ENCODE results near the gene CMA1.
"Not testable (repeated sequence)": the region's sequence is repeated elsewhere in the genome, so short reads cannot be mapped to it uniquely, and the experiment has no call there.

Gene CMA1

GRCh38 chr14:24504425-24504950 lies 3.6 kb downstream of the CMA1 start:
- Histone ChIP-seq H3K9me3 (ENCODE audit: control insufficient read depth in 1 of 2, low read length in 2 of 2) (peaks cover 0 to 3% of the 10 kb centered on the region in 2 donors), H3K36me3 (ENCODE audit: control insufficient read depth in 1 of 2, insufficient read depth in 2 of 2, low read length in 2 of 2) (peaks cover 0 to 4% of the 10 kb centered on the region in 2 donors), H3K4me1 (ENCODE audit: control insufficient read depth in 1 of 2, insufficient read depth in 2 of 2, low read length in 2 of 2) (no peaks in the 10 kb centered on the region), H3K27me3 (ENCODE audit: low read depth, low read length) (no peaks in the 10 kb centered on the region), H3K27ac (ENCODE audit: low read length) (no peak overlapping the region), H3K4me3 (ENCODE audit: low read depth in 1 of 2, low read length in 2 of 2) (no peak overlapping the region)

- not testable (repeated sequence) for H3K4me3 ChIP-seq (ENCODE audit: low read depth in 1 of 2, low read length in 2 of 2); H3K4me1 ChIP-seq (ENCODE audit: control insufficient read depth in 1 of 2, insufficient read depth in 2 of 2, low read length in 2 of 2); H3K36me3 ChIP-seq (ENCODE audit: control insufficient read depth in 1 of 2, insufficient read depth in 2 of 2, low read length in 2 of 2); H3K27me3 ChIP-seq (ENCODE audit: low read depth, low read length); H3K27ac ChIP-seq (ENCODE audit: low read length); H3K9me3 ChIP-seq (ENCODE audit: control insufficient read depth in 1 of 2, low read length in 2 of 2)
Observed at GRCh38 chr14:24491586-24492408, 16.3 kb downstream of the CMA1 start.

DNA sequence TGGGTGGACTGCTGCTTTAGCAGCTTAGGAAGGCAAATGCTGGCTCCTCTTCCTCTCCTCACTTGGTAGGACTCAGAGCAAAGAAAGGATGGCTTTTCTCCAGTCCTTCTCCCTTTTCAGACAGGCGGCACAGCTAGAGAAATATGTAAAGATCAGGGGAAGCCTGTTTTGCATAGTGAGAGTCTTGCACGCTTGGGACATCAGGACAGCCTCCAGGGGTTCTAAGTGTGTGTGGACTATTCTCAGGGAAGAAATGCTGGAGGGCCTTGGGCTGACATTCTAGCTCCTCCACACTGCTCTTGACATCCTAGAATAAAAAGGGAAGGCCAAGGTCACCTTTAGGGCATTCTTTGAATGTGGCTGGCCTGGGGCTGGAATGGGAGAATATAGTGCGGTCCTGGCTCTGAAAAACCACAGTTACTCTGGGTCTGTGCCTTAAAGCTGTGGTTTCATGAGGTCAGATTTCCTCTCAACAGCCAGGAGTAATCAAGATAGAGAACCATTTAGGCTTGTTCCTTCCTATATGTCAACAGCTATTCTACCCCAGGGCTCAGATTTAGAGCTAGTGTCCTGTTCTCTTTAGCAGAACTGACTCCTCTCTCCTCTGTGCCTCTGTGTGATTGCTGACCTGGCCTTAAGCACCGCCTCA lies 24.3 kb downstream of the CMA1 start:
- H3K27ac ChIP-seq (ENCODE audit: low read length): no peak overlapping the region
- no peaks in the 10 kb centered on the region for H3K4me1 ChIP-seq (ENCODE audit: control insufficient read depth in 1 of 2, insufficient read depth in 2 of 2, low read length in 2 of 2)
- no peaks in the 10 kb centered on the region for H3K27me3 ChIP-seq (ENCODE audit: low read depth, low read length)
- no peaks in the 10 kb centered on the region for H3K36me3 ChIP-seq (ENCODE audit: control insufficient read depth in 1 of 2, insufficient read depth in 2 of 2, low read length in 2 of 2)
- no peak overlapping the region for H3K4me3 ChIP-seq (ENCODE audit: low read depth in 1 of 2, low read length in 2 of 2)
- no peaks in the 10 kb centered on the region for H3K9me3 ChIP-seq (ENCODE audit: control insufficient read depth in 1 of 2, low read length in 2 of 2)

DNA sequence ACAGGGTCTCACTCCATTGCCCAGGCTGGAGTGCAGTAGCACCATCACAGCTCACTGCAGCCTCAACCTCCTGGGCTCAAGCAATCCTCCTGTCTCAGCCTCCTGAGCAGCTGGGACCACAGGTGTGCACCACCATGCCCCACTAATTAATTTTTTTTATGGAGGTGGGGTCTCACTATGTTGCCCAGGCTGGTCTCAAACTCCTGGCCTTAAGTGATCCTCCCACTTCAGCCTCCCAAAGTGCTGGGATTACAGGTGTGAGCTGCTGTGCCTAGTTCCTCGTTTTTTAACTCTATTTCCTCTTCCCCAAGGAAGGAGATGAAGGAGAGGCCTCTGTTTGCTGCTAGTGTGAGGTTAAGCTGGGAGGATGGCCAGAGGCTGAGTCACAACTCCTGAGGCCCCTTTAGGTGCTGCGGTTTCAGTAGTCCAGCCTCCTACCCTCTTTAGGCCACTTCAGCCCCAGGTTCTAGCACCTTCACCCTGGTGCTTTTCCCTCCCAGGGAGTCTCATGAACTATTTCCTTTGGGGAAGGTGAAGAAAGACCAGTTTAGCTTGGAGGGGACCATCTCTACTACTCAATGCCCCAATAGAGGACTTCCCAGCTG lies 25.3 kb downstream of the CMA1 start:
- not testable (repeated sequence) for H3K36me3 ChIP-seq (ENCODE audit: control insufficient read depth in 1 of 2, insufficient read depth in 2 of 2, low read length in 2 of 2); H3K9me3 ChIP-seq (ENCODE audit: control insufficient read depth in 1 of 2, low read length in 2 of 2); H3K4me3 ChIP-seq (ENCODE audit: low read depth in 1 of 2, low read length in 2 of 2); H3K4me1 ChIP-seq (ENCODE audit: control insufficient read depth in 1 of 2, insufficient read depth in 2 of 2, low read length in 2 of 2); H3K27me3 ChIP-seq (ENCODE audit: low read depth, low read length); H3K27ac ChIP-seq (ENCODE audit: low read length)

DNA sequence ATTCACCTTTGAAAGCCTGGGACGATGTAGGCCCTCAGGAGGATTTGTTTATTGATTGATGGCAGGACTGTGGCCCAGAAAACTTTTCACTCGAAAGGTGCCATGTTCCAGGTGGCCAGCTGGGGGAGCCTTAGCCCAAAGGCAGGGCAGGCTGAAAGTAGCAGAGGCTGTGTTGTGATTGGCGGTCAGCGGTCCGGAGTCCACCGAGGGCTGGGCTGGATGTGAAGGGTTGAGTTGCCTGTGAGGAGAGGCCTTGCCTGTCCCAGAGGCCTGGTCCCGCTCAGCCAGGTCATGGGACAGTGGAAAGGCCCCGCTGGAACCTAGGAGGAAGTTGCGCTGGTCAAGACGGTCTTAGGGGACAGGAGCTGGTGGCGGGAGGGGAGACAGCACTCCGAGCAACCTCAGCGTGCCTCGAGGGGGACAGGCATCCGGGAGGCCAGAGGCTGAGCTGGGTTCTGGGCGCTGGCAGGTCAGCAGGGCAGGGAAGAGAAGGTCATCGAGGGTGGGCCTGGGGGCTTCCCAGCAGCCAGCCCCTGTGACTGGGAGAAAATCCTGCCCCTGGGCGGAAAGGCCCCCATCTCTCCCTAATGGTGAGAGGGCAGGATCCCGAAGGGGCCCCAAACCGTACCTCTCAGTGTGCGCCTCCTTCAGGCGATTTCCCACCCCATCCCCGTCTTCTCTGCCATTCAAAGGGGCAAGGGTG lies 26.3 kb downstream of the CMA1 start:
- Histone ChIP-seq H3K4me1 (ENCODE audit: control insufficient read depth in 1 of 2, insufficient read depth in 2 of 2, low read length in 2 of 2) (no peaks in the 10 kb centered on the region), H3K36me3 (ENCODE audit: control insufficient read depth in 1 of 2, insufficient read depth in 2 of 2, low read length in 2 of 2) (no peaks in the 10 kb centered on the region), H3K27ac (ENCODE audit: low read length) (no peak overlapping the region), H3K9me3 (ENCODE audit: control insufficient read depth in 1 of 2, low read length in 2 of 2) (no peaks in the 10 kb centered on the region), H3K4me3 (ENCODE audit: low read depth in 1 of 2, low read length in 2 of 2) (no peak overlapping the region), H3K27me3 (ENCODE audit: low read depth, low read length) (no peaks in the 10 kb centered on the region)

DNA sequence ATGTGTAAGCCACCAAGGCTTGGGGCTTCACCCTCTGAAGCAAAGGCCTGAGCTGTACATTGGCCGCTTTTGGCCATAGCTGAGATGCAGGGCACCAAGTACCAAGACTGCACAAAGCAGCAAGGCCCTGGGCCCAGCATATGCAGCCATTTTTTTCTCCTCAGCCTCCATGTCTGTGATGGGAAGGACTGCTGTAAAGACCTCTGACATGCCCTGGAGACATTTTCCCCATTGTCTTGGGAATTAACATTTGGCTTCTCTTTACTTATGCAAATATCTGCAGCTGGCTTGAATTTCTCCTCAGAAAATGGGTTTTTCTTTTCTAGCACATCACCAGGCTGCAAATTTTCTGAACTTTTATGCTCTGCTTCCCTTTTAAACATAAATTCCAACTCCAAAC lies 28.1 kb downstream of the CMA1 start:
- H3K4me1 ChIP-seq (ENCODE audit: control insufficient read depth in 1 of 2, insufficient read depth in 2 of 2, low read length in 2 of 2); H3K27ac ChIP-seq (ENCODE audit: low read length); H3K27me3 ChIP-seq (ENCODE audit: low read depth, low read length); H3K9me3 ChIP-seq (ENCODE audit: control insufficient read depth in 1 of 2, low read length in 2 of 2); H3K36me3 ChIP-seq (ENCODE audit: control insufficient read depth in 1 of 2, insufficient read depth in 2 of 2, low read length in 2 of 2); H3K4me3 ChIP-seq (ENCODE audit: low read depth in 1 of 2, low read length in 2 of 2): not testable (repeated sequence)

DNA sequence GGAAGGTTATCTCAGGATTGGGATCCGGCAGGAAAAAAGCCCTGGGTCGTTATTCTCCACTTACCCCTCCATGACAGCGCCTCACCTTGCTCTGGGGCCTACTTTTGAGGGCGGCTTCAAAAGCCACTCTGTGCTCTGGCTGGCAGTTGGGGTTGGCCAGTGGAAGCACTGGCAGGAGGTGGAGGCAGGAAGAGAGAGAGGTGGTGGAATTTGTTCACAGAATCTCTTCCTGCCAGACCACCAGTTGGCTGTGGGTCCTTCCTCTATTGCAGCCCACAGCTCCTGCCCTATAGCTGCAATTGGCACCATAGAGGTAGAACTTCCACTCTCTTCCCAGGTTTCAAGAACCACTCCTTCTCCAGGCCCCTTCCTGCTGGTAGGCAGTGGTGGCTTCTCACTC lies 32.8 kb downstream of the CMA1 start:
- Histone ChIP-seq H3K36me3 (ENCODE audit: control insufficient read depth in 1 of 2, insufficient read depth in 2 of 2, low read length in 2 of 2) (no peaks in the 10 kb centered on the region), H3K27ac (ENCODE audit: low read length) (no peak overlapping the region), H3K27me3 (ENCODE audit: low read depth, low read length) (no peaks in the 10 kb centered on the region), H3K4me1 (ENCODE audit: control insufficient read depth in 1 of 2, insufficient read depth in 2 of 2, low read length in 2 of 2) (no peaks in the 10 kb centered on the region), H3K9me3 (ENCODE audit: control insufficient read depth in 1 of 2, low read length in 2 of 2) (no peaks in the 10 kb centered on the region), H3K4me3 (ENCODE audit: low read depth in 1 of 2, low read length in 2 of 2) (no peak overlapping the region)

GRCh38 chr14:24473211-24473610 lies 34.9 kb downstream of the CMA1 start:
- no peaks in the 10 kb centered on the region for H3K36me3 ChIP-seq (ENCODE audit: control insufficient read depth in 1 of 2, insufficient read depth in 2 of 2, low read length in 2 of 2)
- H3K4me1 ChIP-seq (ENCODE audit: control insufficient read depth in 1 of 2, insufficient read depth in 2 of 2, low read length in 2 of 2): no peaks in the 10 kb centered on the region
- H3K9me3 ChIP-seq (ENCODE audit: control insufficient read depth in 1 of 2, low read length in 2 of 2): no peaks in the 10 kb centered on the region
- H3K27me3 ChIP-seq (ENCODE audit: low read depth, low read length): no peaks in the 10 kb centered on the region
- H3K27ac ChIP-seq (ENCODE audit: low read length): no peak overlapping the region
- H3K4me3 ChIP-seq (ENCODE audit: low read depth in 1 of 2, low read length in 2 of 2): no peak overlapping the region

DNA sequence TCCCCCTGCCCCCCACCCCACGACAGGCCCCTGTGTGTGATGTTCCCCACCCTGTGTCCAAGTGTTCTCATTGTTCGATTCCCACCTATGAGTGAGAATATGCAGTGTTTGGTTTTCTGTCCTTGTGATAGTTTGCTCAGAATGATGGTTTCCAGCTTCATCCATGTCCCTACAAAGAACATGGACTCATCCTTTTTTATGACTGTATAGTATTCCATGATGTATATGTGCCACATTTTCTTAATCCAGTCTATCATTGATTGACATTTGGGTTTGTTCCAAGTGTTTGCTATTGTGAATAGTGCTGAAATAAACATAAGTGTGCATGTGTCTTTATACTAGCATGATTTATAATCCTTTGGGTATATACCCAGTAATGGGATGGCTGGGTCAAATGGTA lies 37.6 kb downstream of the CMA1 start:
- H3K4me3 ChIP-seq (ENCODE audit: low read depth in 1 of 2, low read length in 2 of 2); H3K27me3 ChIP-seq (ENCODE audit: low read depth, low read length); H3K36me3 ChIP-seq (ENCODE audit: control insufficient read depth in 1 of 2, insufficient read depth in 2 of 2, low read length in 2 of 2); H3K9me3 ChIP-seq (ENCODE audit: control insufficient read depth in 1 of 2, low read length in 2 of 2); H3K27ac ChIP-seq (ENCODE audit: low read length); H3K4me1 ChIP-seq (ENCODE audit: control insufficient read depth in 1 of 2, insufficient read depth in 2 of 2, low read length in 2 of 2): not testable (repeated sequence)

DNA sequence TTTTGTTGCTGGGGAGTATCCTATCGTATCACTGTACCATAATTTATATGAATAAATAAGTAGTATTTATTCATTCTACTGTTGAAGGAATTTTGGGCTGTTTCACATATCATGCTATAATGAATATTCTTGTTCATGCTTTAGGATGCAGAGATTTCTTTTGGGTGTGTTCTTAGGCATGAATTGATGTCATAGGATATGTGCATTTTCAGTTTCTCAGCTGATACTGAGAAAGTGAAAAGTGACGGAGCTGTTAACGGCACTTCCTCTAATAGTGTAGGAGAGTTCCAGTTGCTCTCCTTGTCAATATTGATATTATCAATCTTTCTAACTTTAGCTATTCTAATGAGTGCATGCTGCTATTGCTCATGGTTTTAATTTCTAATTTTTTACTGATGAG lies 42.3 kb downstream of the CMA1 start:
- no peak overlapping the region for H3K27ac ChIP-seq (ENCODE audit: low read length)
- H3K36me3 ChIP-seq (ENCODE audit: control insufficient read depth in 1 of 2, insufficient read depth in 2 of 2, low read length in 2 of 2): no peaks in the 10 kb centered on the region
- H3K27me3 ChIP-seq (ENCODE audit: low read depth, low read length): no peaks in the 10 kb centered on the region
- H3K4me3 ChIP-seq (ENCODE audit: low read depth in 1 of 2, low read length in 2 of 2): no peak overlapping the region
- H3K9me3 ChIP-seq (ENCODE audit: control insufficient read depth in 1 of 2, low read length in 2 of 2): no peaks in the 10 kb centered on the region
- no peaks in the 10 kb centered on the region for H3K4me1 ChIP-seq (ENCODE audit: control insufficient read depth in 1 of 2, insufficient read depth in 2 of 2, low read length in 2 of 2)

- Histone ChIP-seq H3K27ac (ENCODE audit: low read length) (no peak overlapping the region), H3K27me3 (ENCODE audit: low read depth, low read length) (no peaks in the 10 kb centered on the region), H3K9me3 (ENCODE audit: control insufficient read depth in 1 of 2, low read length in 2 of 2) (no peaks in the 10 kb centered on the region), H3K4me3 (ENCODE audit: low read depth in 1 of 2, low read length in 2 of 2) (no peak overlapping the region), H3K4me1 (ENCODE audit: control insufficient read depth in 1 of 2, insufficient read depth in 2 of 2, low read length in 2 of 2) (no peaks in the 10 kb centered on the region), H3K36me3 (ENCODE audit: control insufficient read depth in 1 of 2, insufficient read depth in 2 of 2, low read length in 2 of 2) (no peaks in the 10 kb centered on the region)
Observed at GRCh38 chr14:24465368-24465767, 42.7 kb downstream of the CMA1 start.
